NCI-H82 treated with DMSO at 0.1 percent for 48 hours (cell line): ENCODE results near the gene OR6C1.
"Not testable (repeated sequence)": the region's sequence is repeated elsewhere in the genome, so short reads cannot be mapped to it uniquely, and the experiment has no call there.

Experiments
- DNase-seq: peaks from one replicate; lab custom pipeline; 2025; ENCODE audit not compliant: unreplicated experiment; lab: John Stamatoyannopoulos, UW

The OR6C1 gene

DNA sequence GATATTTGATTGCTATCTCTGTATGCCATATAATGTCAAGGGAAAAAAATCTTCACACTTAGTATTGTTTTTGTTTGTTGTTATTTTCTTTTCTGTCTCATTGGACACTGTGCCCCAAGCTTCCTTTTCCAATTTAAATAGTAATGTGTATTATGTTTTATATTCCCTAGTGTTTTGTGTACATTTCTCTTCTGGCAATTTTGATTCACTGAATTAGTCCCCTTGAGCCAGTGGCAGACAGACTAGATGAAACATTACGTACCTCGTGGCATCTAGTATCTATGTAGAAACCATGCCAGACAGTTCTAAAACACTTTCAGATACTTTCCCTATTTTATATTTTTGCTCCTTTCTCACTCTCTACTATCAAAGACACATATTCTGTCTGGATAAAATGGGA, at the start of gene OR6C1:
TSS of gene OR6C1 (plus strand) at position 301 of the 400 bp plus-strand sequence. CDS start 6,257 bp downstream, outside the sequence.
- DNase-seq, result no peak

DNA sequence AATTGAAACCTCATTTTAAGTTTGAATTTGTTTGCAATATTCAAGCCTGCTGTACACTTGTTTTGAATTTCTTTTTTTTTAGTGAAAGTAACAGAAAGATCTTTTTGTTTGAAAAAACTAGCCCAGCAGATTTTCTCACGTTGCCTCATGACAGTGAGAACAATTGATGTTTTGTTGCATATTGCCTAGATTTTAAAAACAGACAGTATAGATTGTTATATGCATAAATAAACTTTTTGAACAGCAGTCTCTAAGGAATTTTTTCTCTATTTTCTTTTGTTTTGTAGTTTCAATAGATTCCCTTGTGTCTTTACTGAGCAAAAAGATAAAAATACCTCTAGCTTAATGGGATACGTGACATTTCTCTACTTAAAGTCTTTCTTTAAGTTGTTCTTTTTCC, 33.2 kb upstream of the OR6C1 start:
- no peak for DNase-seq

DNA sequence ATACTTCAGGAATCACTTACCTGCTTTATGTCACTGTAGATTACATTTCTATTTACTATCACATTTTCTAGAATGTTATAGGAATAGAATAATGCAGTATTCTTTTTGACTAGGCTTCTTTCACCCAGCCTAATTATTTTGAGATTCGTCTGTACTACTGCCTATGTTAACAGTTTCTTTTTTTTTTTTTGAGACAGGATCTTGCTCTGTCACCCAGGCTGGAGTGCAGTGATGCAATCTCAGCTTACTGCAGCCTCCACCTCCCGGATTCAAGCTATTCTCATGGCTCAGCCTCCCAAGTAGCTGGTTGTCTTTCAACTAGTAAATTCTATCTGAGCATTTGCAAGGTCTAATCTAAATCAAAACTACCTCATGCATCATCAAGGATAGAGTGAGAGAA, 24.1 kb upstream of the OR6C1 start:
- no peak for DNase-seq

DNA sequence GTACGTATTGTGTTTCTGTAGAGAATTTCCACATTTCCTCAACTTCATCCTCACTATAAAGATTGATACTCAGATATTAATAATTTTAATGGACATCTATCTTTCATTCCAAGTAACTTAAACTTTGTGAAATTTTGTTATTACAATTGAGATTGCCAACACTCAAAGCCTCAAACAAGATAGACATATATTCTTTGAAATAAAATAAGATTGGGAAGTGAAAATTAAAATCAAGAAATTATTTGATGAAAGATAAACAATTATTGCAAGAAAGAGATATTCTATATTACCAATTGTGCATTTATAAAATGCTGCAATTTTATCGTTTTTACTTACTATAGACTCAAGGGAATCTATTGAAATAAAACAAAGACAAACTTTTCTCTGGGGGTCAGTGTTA, 17.7 kb upstream of the OR6C1 start, which contains the start of gene OR6C6:
TSS of gene OR6C6 (minus strand) at position 101 of the 400 bp plus-strand sequence. CDS start 1,337 bp downstream, outside the sequence.
- DNase-seq, result no peak

DNA sequence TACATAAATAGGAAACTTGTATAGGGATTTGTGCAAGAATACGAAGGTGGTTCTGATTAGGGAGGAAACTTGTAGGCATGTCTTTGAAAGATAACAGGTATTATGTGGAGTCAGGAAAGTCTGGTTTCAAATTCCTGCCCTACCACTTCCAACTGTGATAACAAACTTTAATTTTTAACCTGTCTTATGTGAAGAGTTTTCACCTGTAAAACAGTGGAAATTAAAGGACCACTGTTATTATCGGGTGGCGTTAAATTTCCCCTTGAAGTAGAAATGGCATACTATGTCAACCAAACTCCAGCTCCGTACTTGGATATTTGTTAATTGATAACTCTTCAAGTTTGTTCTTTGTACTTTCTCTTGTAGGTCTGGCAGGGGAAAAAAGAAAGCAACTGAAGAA, 6.1 kb downstream of the OR6C1 start:
- no peak for DNase-seq

DNA sequence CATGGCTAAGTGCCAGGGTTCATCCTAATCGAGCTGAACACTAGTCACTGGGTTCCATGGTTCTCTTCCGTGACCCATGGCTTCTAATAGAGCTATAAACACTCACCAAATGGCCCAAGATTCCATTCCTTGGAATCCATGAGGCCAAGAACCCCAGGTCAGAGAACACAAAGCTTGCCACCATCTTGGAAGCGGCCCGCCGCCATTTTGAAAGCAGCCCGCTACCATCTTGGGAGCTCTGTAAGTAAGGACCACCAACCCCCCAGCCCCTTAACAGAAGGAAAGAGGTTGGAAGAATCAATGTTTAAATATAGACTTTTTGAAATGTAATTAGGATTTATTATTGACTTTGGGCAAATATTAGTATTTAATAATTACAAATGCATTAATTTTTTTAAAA, 11.7 kb downstream of the OR6C1 start:
- DNase-seq, result not testable (repeated sequence)

DNA sequence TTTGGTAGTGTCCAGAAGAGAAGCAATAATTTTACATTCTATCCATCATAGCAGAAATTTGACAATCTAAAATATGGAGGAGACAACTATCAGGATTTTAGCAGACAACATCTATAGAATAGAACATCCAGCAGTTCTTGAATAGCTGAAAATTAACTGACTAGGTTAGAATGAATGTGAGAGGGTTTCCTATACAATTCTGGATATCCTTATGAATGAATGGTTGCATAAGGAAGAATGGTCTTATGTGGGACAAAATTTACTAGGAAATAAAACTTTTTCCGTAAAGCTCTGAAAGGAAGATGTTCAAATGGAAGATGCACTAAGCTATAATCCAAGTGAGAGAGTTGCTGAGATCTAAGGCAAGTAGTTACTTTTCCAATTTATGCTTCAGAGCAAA, 16.3 kb downstream of the OR6C1 start, which contains the start of gene OR6C3:
TSS of gene OR6C3 (plus strand) at position 301 of the 400 bp plus-strand sequence. CDS start 955 bp downstream, outside the sequence.
- no peak for DNase-seq

DNA sequence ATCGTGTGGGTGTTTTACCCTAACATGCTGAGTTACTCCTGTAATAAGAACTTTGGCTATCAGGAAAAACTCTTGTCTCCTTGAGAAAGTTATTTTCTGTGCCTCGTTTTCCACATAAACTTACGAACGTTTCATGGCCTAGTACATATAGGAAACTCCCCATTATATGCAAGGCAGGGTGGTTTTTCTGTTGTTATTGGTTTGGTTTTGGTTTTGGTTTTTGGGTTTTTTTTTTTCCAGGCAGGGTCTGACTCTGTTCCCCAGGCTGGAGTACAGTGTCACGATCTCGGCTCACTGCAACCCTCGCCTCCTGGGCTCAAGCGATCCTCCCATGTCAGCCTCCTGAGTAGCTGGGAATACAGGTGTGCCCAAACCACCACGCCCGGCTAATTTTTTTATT, 21.9 kb downstream of the OR6C1 start:
- no peak for DNase-seq

DNA sequence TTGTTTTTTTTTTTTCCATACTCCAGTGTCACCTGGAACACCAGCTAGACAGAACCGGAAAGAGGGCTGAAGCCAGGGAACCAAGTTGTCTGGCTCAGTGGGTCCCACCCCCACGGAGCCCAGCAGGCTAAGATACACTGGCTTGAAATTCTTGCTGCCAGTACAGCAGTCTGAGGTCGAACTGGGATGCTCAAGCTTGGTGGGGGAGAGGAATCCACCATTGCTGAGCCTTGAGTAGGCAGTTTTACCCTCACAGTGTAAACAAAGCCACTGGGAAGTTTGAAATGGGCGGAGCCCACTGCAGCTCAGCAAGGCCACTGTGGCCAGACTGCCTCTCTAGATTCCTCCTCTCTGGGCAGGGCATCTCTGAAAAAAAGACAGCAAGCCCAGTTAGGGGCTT, 41.2 kb downstream of the OR6C1 start:
- not testable (repeated sequence) for DNase-seq

DNA sequence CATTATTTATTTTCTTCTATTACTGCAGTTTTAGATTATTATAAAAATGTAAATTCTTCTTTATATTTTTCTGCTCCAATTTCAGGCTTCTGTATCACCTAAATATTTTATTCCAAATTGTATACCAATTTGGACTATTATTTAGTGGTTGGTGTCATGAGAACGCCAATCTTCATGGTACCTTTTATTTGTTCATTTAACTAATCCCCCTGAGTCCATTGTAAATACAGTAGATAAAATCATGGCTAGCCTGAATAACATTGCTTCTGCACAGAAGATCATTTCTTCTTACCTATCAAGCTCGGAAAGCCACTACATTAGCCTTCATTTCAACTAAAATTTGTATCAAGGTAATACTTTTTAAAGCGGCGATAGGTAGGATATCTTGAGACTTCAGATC, 48.5 kb downstream of the OR6C1 start, which contains the start of gene OR6C75:
TSS of gene OR6C75 (plus strand) at position 301 of the 400 bp plus-strand sequence. CDS start 2,136 bp downstream, outside the sequence.
- no peak for DNase-seq

DNA sequence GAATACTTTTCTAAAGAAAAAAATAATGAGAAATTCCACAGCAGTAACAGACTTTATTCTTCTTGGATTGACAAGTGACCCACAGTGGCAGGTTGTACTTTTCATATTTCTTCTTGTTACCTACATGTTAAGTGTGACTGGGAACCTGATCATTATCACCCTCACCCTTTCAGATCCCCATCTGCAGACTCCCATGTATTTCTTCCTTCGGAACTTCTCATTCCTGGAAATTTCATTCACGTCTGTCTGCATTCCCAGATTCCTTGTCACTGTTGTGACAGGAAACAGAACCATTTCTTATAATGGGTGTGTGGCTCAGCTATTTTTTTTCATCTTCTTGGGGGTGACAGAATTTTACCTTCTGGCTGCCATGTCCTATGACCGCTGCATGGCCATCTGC, 50.9 kb downstream of the OR6C1 start:
- no peak for DNase-seq
